ENCODE measurements around the gene ITSN2.

The ITSN2 gene

DNA sequence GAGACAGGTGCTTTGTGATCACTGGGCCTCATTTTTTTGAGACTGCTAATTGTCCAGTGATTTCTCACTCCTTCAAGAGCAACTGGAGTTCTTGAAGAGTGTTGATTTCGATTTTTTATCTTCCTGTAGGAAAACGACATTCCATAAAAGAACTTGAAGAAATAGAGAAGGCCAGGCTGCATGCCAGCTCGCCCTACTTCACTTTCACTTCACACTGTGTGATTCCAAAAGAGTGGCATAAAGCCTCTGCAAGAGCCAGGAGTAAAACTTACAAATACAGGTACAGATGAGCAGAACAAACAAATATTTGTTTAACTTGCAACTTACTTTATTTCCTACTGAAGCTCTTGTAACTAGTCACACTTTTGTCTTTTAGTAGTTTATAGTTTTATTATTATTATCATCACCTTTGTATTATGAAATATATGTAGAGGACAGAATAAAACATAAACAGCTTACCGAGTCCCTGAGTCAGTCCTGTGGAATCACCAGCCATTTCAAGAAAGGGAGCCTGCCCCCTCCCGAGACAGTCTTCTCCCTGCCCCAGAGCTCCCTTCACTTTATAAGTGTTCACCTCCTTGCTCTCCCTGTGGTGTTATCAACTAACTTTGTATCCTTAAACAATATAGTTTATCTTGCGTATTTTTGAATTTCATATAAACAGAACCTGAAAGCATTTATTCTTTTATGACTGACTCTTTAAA is 176.8 kb downstream of the ITSN2 start:
- Histone ChIP-seq H3K36me3 (ENCODE audit: insufficient read depth, low read length) (no peaks in the 10 kb centered on the region), H2AFZ (ENCODE audit: low read depth, low read length) (no peak overlapping the region), H3K27me3 (ENCODE audit: insufficient read depth, low read length) (no peaks in the 10 kb centered on the region), H3K9me3 (ENCODE audit: low read length) (no peaks in the 10 kb centered on the region), H3K4me3 (ENCODE audit: low read length) (no peak overlapping the region), H3K4me1 (ENCODE audit: insufficient read depth, low read length) (no peaks in the 10 kb centered on the region)

DNA sequence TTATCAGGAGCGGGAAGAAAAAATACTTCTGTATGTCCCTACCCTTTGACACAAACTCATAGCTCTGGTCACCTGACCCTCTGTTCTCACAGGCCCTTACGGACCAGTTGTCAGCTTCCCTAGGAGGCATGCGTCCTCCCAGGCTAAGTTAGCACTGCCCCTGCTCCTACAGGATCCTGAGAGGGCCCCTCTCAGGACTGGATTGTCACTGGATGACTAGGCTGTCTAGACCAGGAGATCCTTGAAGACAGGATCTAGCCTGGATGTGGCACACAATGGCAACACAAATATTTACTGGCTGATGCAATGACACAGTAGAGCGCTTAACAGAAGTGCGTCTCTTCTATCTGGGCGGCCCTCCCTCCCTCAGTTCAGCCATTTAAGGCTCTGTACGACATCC is 177.8 kb downstream of the ITSN2 start:
- Histone ChIP-seq H3K4me1 (ENCODE audit: insufficient read depth, low read length) (no peaks in the 10 kb centered on the region), H3K4me3 (ENCODE audit: low read length) (no peak overlapping the region), H2AFZ (ENCODE audit: low read depth, low read length) (no peak overlapping the region), H3K9me3 (ENCODE audit: low read length) (no peaks in the 10 kb centered on the region), H3K27me3 (ENCODE audit: insufficient read depth, low read length) (no peaks in the 10 kb centered on the region), H3K36me3 (ENCODE audit: insufficient read depth, low read length) (no peaks in the 10 kb centered on the region)

DNA sequence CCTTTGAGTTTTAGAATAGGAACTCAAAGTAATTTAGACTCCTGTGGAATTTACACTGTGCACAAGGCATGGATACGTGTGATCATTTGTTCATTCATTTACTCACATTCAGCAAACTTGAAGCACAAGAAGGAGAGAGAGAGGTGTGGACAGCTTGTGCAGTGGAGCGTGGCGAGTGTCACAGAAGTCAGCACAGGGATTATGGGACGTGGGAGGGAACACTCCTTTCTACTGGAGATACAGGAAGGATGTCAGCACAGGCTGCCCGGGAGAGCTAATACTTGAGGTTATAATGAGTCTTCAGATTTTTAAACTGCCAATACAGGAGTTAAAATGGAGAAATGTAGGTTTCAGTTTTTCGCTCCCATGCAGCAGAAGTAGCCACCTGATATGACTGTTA is 178.5 kb downstream of the ITSN2 start:
- H3K27me3 ChIP-seq (ENCODE audit: insufficient read depth, low read length) = no peaks in the 10 kb centered on the region
- H3K9me3 ChIP-seq (ENCODE audit: low read length) = no peaks in the 10 kb centered on the region
- H3K4me3 ChIP-seq (ENCODE audit: low read length) = no peak overlapping the region
- H2AFZ ChIP-seq (ENCODE audit: low read depth, low read length) = no peak overlapping the region
- no peaks in the 10 kb centered on the region for H3K4me1 ChIP-seq (ENCODE audit: insufficient read depth, low read length)
- no peaks in the 10 kb centered on the region for H3K36me3 ChIP-seq (ENCODE audit: insufficient read depth, low read length)

DNA sequence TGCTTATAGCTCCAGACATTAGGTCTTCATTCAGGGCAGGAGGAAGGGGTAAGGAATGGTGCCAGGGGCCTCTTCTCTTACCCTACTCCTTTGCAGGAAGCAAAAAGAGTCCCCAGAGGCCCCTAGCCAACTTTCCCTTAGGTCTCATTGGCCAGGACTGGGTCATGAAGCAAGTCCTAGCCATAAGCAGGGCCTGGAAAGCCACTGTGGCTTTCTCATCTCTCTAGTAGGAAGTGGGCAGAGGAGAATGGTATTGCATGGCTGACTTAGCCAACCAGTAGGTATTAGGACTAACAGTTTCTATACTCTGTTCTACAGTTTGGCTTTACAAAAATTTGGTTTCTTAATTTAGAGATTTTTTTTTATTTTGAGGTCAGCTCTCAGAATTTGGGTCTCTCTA is 180.7 kb downstream of the ITSN2 start:
- Histone ChIP-seq H3K9me3 (ENCODE audit: low read length) (no peaks in the 10 kb centered on the region), H2AFZ (ENCODE audit: low read depth, low read length) (no peak overlapping the region), H3K27me3 (ENCODE audit: insufficient read depth, low read length) (no peaks in the 10 kb centered on the region), H3K4me3 (ENCODE audit: low read length) (no peak overlapping the region), H3K4me1 (ENCODE audit: insufficient read depth, low read length) (no peaks in the 10 kb centered on the region), H3K36me3 (ENCODE audit: insufficient read depth, low read length) (no peaks in the 10 kb centered on the region)

DNA sequence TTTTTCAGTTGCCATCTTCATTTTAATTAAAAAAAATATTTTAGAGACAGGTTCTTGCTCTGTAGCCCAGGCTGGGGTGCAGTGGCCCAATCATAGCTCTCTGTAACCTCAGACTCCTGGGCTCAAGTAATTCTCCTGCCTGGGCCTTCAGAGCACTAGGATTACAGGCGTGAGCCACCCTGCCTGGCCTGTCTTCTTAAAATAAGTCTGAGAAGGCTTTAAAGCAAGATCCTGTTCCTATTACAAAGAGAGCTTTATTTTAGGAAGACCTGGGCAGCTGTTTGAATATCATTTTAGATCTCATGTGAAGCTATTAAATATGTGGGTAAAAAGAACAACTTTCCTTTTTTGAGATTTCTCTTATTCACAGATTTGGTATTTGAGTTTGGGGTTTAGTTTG is 184.0 kb downstream of the ITSN2 start:
- Histone ChIP-seq H3K4me1 (ENCODE audit: insufficient read depth, low read length) (no peaks in the 10 kb centered on the region), H3K36me3 (ENCODE audit: insufficient read depth, low read length) (no peaks in the 10 kb centered on the region), H2AFZ (ENCODE audit: low read depth, low read length) (no peak overlapping the region), H3K9me3 (ENCODE audit: low read length) (no peaks in the 10 kb centered on the region), H3K4me3 (ENCODE audit: low read length) (no peak overlapping the region), H3K27me3 (ENCODE audit: insufficient read depth, low read length) (no peaks in the 10 kb centered on the region)

DNA sequence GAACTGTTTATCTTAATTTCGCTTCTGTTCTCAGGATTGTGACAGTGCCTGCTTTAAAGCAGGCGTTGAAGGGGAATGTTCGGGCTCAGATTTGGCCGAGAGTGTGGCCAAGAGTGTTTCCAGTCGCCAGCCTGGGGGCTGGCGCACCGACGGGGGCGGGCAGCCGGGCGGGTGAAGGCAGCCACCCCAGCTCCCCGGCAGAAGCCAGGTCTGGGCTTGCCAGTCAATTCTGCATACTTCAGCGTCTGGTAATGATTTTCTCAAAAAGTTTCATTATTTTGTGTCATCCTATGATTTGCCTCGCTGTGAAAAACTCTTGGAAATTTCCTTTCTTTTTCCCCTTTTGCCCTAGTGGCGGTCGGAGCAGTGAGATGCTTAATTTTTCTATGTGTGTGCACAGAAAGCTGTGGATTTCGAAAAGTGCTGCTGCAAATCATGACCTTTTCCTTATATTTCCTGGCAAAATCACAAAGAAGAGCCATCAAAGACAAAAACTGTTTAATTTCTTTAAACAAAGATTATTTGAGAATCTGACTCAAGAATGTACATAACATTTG is 184.6 kb downstream of the ITSN2 start:
- H3K4me1 ChIP-seq (ENCODE audit: insufficient read depth, low read length) = no peaks in the 10 kb centered on the region
- H3K36me3 ChIP-seq (ENCODE audit: insufficient read depth, low read length) = no peaks in the 10 kb centered on the region
- no peaks in the 10 kb centered on the region for H3K27me3 ChIP-seq (ENCODE audit: insufficient read depth, low read length)
- H2AFZ ChIP-seq (ENCODE audit: low read depth, low read length) = no peak overlapping the region
- H3K4me3 ChIP-seq (ENCODE audit: low read length) = no peak overlapping the region
- no peaks in the 10 kb centered on the region for H3K9me3 ChIP-seq (ENCODE audit: low read length)

DNA sequence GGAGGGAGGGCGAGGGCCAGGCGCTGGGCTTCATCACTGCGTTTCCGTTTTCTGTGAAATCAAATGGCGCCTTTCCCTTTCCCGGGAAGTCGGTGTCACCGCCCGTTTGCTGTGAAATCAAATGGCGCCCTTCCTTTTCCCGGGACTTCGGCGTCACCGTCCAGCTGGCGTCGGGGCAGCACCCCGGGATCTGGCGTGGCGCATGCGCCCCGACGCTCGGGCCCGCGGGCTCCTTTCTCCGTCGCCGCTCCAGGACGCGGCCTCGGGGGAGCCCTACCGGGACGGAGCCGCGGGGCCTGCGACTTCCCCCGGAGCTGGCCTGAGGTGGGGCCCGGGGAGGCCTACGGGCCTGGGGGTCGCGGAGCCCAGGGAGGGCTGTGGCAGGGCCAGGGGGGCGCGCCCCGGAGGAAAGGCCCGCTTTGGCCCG is 185.5 kb downstream of the ITSN2 start, which contains the start of gene FAM228A:
Gene FAM228A (plus strand): TSS at position 203 of the 427 bp plus-strand sequence. CDS start 428 bp downstream, outside the sequence.
- Histone ChIP-seq H3K4me1 (ENCODE audit: insufficient read depth, low read length) (no peaks in the 10 kb centered on the region), H3K4me3 (ENCODE audit: low read length) (no peak within 1 kb of the TSS)

DNA sequence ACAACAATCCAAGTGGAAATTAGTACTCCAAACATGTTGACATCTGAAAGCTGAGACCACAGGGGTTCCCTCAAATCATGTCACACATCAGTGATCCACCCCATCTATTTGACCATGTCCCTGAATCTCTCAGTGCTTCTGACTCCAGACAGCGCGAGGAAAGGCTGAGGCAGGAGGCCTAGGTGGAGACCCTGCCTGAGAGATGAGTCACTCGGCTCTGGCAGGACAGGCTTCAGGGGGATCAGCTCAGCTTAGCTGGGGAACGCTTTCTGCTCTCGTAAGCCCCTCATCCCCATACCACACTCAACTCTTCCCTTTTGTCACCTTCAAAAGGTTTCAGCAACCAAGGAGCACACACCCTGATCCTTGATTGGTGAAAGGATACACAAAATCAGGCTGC is 191.3 kb downstream of the ITSN2 start:
- H3K27me3 ChIP-seq (ENCODE audit: insufficient read depth, low read length) = no peaks in the 10 kb centered on the region
- H3K4me3 ChIP-seq (ENCODE audit: low read length) = no peak overlapping the region
- H2AFZ ChIP-seq (ENCODE audit: low read depth, low read length) = no peak overlapping the region
- no peaks in the 10 kb centered on the region for H3K4me1 ChIP-seq (ENCODE audit: insufficient read depth, low read length)
- no peaks in the 10 kb centered on the region for H3K9me3 ChIP-seq (ENCODE audit: low read length)
- no peaks in the 10 kb centered on the region for H3K36me3 ChIP-seq (ENCODE audit: insufficient read depth, low read length)

More for the DNA sequence above, 185.5 kb downstream of the ITSN2 start, which contains the start of gene FAM228A:
- no peak within 1 kb of the TSS for H2AFZ ChIP-seq (ENCODE audit: low read depth, low read length)
- H3K36me3 ChIP-seq (ENCODE audit: insufficient read depth, low read length) = no peaks in the 10 kb centered on the region
- no peaks in the 10 kb centered on the region for H3K9me3 ChIP-seq (ENCODE audit: low read length)
- H3K27me3 ChIP-seq (ENCODE audit: insufficient read depth, low read length) = no peaks in the 10 kb centered on the region

DNA sequence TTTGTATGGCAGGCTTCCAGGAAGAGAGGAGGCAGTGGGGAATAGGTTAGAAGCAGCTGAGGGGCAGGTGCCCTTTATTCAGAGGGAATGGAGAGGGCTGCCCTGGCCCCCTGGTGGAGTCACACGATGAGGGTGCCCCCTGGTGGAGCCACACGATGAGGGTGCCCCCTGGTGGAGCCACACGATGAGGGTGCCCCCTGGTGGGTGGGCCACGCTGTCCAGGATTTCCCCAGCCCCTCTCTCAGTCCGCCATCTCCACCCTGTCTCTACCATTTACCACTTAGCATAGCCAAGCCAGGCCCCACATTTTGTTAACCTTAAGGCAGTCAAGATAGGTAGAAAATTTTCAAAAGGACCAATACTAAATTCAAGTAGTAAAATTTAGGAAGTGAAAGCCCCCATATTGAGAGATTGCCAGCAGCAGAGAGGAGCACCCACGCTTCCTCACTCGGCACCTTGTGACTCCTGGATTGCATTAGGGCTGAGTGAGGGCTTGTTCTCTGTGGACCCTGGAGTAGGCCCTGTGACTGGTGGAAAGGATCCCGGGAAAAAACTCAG is 195.8 kb downstream of the ITSN2 start:
- Histone ChIP-seq H3K9me3 (ENCODE audit: low read length) (peaks cover 2% of the 10 kb centered on the region), H2AFZ (ENCODE audit: low read depth, low read length) (no peak overlapping the region), H3K27me3 (ENCODE audit: insufficient read depth, low read length) (no peaks in the 10 kb centered on the region), H3K36me3 (ENCODE audit: insufficient read depth, low read length) (no peaks in the 10 kb centered on the region), H3K4me3 (ENCODE audit: low read length) (no peak overlapping the region), H3K4me1 (ENCODE audit: insufficient read depth, low read length) (no peaks in the 10 kb centered on the region)

DNA sequence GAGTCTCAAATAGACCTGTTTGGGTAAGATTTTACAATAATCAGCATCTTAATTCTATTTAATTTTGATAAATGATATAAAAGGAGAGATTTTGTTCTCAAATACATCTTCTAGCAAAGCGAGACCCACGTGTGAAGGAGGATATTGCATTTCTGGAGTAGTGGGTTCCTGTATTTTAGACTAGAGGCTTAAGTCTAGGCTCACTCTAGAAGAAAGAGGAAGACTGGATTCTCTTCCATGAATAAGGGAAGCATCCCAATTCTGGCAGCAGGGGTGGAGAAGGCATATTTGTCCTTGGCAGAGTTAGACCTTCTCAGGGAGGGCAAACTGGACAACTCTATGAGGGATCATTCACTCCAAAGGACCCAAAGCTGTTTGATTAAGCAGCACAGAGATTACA is 196.7 kb downstream of the ITSN2 start:
- Histone ChIP-seq H3K27me3 (ENCODE audit: insufficient read depth, low read length) (no peaks in the 10 kb centered on the region), H3K9me3 (ENCODE audit: low read length) (peaks cover 5% of the 10 kb centered on the region), H2AFZ (ENCODE audit: low read depth, low read length) (no peak overlapping the region), H3K36me3 (ENCODE audit: insufficient read depth, low read length) (no peaks in the 10 kb centered on the region), H3K4me1 (ENCODE audit: insufficient read depth, low read length) (no peaks in the 10 kb centered on the region), H3K4me3 (ENCODE audit: low read length) (no peak overlapping the region)

DNA sequence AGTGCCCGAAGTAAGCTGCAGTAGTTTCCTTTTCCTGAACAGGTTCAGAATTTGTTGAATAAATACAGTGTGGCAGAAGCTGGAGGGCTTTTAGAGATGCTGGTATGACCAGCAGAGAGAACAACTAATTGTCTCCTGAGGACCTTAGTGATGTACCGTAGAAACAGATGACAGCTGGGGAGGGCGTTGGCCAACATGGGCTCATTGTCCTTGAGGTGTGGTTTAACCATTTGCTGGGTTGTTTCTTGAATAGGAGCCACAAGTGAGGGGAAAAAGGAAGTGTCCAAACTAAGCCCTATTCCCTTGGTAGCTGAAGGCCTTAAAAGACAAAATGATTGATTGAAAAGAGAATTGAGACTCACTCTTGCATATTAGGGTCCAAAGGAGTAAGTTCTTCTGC is 197.2 kb downstream of the ITSN2 start:
- Histone ChIP-seq H3K9me3 (ENCODE audit: low read length) (peaks cover 5% of the 10 kb centered on the region), H3K36me3 (ENCODE audit: insufficient read depth, low read length) (no peaks in the 10 kb centered on the region), H3K4me1 (ENCODE audit: insufficient read depth, low read length) (no peaks in the 10 kb centered on the region), H2AFZ (ENCODE audit: low read depth, low read length) (no peak overlapping the region), H3K27me3 (ENCODE audit: insufficient read depth, low read length) (no peaks in the 10 kb centered on the region), H3K4me3 (ENCODE audit: low read length) (no peak overlapping the region)

DNA sequence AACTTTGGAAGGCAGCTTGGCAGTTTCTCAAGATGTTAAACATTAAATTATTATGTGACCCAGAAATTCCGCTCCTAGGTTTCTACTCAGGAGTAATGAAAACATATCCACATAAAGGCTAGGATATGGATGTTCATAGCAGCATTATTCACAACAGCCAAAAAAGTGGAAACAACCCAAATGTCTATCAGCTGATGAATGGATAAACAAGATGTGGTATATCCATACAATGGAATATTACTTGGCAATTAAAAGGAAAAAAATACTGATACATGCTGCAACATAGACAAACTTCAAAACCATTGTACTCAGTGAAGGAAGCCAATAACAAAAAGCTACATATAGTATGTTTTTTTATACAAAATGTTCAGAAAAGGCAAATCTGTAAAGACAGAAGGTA is 197.8 kb downstream of the ITSN2 start:
- no peak overlapping the region for H3K4me3 ChIP-seq (ENCODE audit: low read length)
- H2AFZ ChIP-seq (ENCODE audit: low read depth, low read length) = no peak overlapping the region
- no peaks in the 10 kb centered on the region for H3K36me3 ChIP-seq (ENCODE audit: insufficient read depth, low read length)
- H3K9me3 ChIP-seq (ENCODE audit: low read length) = peaks cover 5% of the 10 kb centered on the region
- no peaks in the 10 kb centered on the region for H3K4me1 ChIP-seq (ENCODE audit: insufficient read depth, low read length)
- no peaks in the 10 kb centered on the region for H3K27me3 ChIP-seq (ENCODE audit: insufficient read depth, low read length)

DNA sequence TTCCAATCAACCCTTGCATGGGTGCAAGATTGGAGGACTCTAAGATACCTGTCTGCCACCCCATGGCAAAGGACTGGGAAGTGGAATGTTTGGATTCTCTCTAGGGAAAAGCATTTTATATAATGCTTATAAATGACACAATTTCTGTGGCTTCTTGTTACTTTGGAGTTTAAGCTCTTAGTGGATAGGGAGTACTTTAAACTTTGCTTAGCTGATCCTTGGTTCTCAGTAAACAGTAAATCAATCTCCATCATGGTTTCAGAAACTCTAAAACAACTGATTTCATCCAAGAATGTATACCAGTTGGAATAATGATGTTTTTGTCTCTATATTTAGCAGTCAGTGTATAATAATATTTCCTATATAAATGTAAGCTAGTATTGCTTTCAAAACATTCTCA is 199.6 kb downstream of the ITSN2 start:
- Histone ChIP-seq H3K9me3 (ENCODE audit: low read length) (peaks cover 5% of the 10 kb centered on the region), H3K36me3 (ENCODE audit: insufficient read depth, low read length) (no peaks in the 10 kb centered on the region), H2AFZ (ENCODE audit: low read depth, low read length) (no peak overlapping the region), H3K4me3 (ENCODE audit: low read length) (no peak overlapping the region), H3K4me1 (ENCODE audit: insufficient read depth, low read length) (no peaks in the 10 kb centered on the region), H3K27me3 (ENCODE audit: insufficient read depth, low read length) (no peaks in the 10 kb centered on the region)

Data from neuron (in vitro differentiated cells).